Retinal pigment epithelial cell (primary cell): ENCODE data around the gene PABPN1L.

Experiments
- DNase-seq: peaks from one replicate; pipeline ENCODE4 v3.0.0-alpha.2; 2010; ENCODE audit warnings: low read depth
- H3K4me3 ChIP-seq: 2 replicates; pipeline ENCODE4 v1.5.1; 2011; ENCODE audit warnings: mild to moderate bottlenecking, low read length, control low read depth, moderate library complexity
- CTCF ChIP-seq: conservative IDR thresholded peaks from 2 replicates; pipeline ENCODE4 v1.5.1; 2011; ENCODE audit warnings: low read depth, low read length, control low read depth, inconsistent platforms

Gene PABPN1L

GRCh38 chr16:88818575-88818874 is 47.9 kb downstream of the PABPN1L start:
- no peak overlapping the region for H3K4me3 ChIP-seq
- TF ChIP-seq CTCF: no peak
- no peak for DNase-seq

GRCh38 chr16:88817785-88818574 is 48.5 kb downstream of the PABPN1L start:
- no peak for DNase-seq
- no peak overlapping the region for H3K4me3 ChIP-seq

GRCh38 chr16:88816736-88817535 is 49.5 kb downstream of the PABPN1L start:
- DNase-seq: no peak
- H3K4me3 ChIP-seq: no peak overlapping the region
- TF ChIP-seq CTCF: no peak

More at GRCh38 chr16:88817785-88818574, 48.5 kb downstream of the PABPN1L start:
- TF ChIP-seq CTCF: no peak

- no peak overlapping the region for H3K4me3 ChIP-seq
- no peak for DNase-seq
- peak; percentile 73 for TF ChIP-seq CTCF
These were observed 50.4 kb downstream of the PABPN1L start for GRCh38 chr16:88815901-88816589.

GRCh38 chr16:88815227-88815626 is 51.2 kb downstream of the PABPN1L start:
- TF ChIP-seq CTCF: no peak
- DNase-seq: no peak

GRCh38 chr16:88814144-88814502 is 52.3 kb downstream of the PABPN1L start:
- DNase-seq: no peak
- no peak for TF ChIP-seq CTCF
- H3K4me3 ChIP-seq: no peak overlapping the region

More at GRCh38 chr16:88815227-88815626, 51.2 kb downstream of the PABPN1L start:
- H3K4me3 ChIP-seq: no peak overlapping the region
